HL-60 (cell line): ENCODE results near the gene MSI2.

Experiments
- DNase-seq, 2 experiments: peaks; one replicate each; pipeline ENCODE4 v3.0.0-alpha.2; 2010 to 2020; ENCODE audit warnings: low read depth in 1 of 2, low spot score in 1 of 2
- H3K27ac ChIP-seq: fragments of 250-450 bp; sonication (Bioruptor Pico); replicated peaks from 2 replicates; pipeline ENCODE4 v1.5.1; 2020; ENCODE audit warnings: mild to moderate bottlenecking, moderate library complexity
- H3K27me3 ChIP-seq: fragments of 250-450 bp; sonication (Bioruptor Pico); 2 replicates; pipeline ENCODE4 v1.5.1; 2021; ENCODE audit warnings: mild to moderate bottlenecking, moderate library complexity; ENCODE audit not compliant: insufficient read depth, poor library complexity, severe bottlenecking
- H3K4me3 ChIP-seq: replicated peaks from 2 replicates; pipeline ENCODE4 v1.5.1; 2011; ENCODE audit warnings: mild to moderate bottlenecking, control low read depth, low read length; ENCODE audit not compliant: insufficient read depth
- GABPA ChIP-seq: IDR thresholded peaks from 2 replicates; pipeline ENCODE4 v1.6.1; 2012; ENCODE audit warnings: low read depth
- POLR2AphosphoS5 ChIP-seq: IDR thresholded peaks from 2 replicates; pipeline ENCODE4 v1.6.1; 2012; ENCODE audit warnings: low read depth
- SPI1 ChIP-seq: IDR thresholded peaks from 2 replicates; pipeline ENCODE4 v1.6.1; 2012; ENCODE audit warnings: low read depth, mild to moderate bottlenecking, borderline replicate concordance
- TF ChIP-seq, protein P1 (sequence below): IDR thresholded peaks from one replicate; pipeline ENCODE4 v1.5.1; 2011; ENCODE audit warnings: low read length, control low read depth, inconsistent platforms; ENCODE audit not compliant: insufficient read depth
- TF ChIP-seq, protein P2 (sequence below): IDR thresholded peaks from 2 replicates; pipeline ENCODE4 v1.6.1; 2012; ENCODE audit warnings: low read depth; ENCODE audit not compliant: insufficient replicate concordance

Gene MSI2

DNA sequence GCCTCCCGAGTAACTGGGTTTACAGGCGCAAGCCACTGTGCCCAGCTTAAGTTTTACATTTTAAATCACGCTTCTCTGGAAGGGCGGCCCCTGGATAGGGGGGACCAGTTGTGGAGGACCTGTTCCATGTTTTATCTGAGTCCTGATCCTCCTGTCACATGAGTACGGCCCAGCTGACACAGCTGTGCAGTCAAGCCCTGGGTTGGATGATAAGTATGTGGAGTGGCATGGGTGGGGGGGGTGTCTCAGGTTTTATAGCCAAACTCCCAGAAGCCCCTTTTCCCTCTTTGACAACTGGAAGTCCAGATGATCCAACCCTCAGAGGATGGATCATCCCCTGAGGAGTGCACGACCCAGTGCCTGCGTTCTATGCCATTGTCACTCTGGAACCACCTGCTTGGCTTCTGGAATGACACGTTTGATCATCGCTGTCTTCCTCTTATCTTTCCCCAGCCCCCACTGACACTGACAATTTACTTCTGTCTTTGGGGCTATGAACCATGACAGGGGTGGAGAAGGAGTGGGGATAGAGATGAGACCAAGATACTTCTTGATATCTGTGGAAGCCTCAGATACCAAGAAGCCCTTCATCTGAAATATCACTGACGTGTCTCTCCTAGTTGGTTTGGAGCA lies 191.2 kb downstream of the MSI2 start:
- TF ChIP-seq POLR2AphosphoS5: no peak
- TF ChIP-seq, protein P1, sequence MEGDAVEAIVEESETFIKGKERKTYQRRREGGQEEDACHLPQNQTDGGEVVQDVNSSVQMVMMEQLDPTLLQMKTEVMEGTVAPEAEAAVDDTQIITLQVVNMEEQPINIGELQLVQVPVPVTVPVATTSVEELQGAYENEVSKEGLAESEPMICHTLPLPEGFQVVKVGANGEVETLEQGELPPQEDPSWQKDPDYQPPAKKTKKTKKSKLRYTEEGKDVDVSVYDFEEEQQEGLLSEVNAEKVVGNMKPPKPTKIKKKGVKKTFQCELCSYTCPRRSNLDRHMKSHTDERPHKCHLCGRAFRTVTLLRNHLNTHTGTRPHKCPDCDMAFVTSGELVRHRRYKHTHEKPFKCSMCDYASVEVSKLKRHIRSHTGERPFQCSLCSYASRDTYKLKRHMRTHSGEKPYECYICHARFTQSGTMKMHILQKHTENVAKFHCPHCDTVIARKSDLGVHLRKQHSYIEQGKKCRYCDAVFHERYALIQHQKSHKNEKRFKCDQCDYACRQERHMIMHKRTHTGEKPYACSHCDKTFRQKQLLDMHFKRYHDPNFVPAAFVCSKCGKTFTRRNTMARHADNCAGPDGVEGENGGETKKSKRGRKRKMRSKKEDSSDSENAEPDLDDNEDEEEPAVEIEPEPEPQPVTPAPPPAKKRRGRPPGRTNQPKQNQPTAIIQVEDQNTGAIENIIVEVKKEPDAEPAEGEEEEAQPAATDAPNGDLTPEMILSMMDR: no peak
- no peak for TF ChIP-seq SPI1
- TF ChIP-seq GABPA: no peak
- TF ChIP-seq, protein P2, sequence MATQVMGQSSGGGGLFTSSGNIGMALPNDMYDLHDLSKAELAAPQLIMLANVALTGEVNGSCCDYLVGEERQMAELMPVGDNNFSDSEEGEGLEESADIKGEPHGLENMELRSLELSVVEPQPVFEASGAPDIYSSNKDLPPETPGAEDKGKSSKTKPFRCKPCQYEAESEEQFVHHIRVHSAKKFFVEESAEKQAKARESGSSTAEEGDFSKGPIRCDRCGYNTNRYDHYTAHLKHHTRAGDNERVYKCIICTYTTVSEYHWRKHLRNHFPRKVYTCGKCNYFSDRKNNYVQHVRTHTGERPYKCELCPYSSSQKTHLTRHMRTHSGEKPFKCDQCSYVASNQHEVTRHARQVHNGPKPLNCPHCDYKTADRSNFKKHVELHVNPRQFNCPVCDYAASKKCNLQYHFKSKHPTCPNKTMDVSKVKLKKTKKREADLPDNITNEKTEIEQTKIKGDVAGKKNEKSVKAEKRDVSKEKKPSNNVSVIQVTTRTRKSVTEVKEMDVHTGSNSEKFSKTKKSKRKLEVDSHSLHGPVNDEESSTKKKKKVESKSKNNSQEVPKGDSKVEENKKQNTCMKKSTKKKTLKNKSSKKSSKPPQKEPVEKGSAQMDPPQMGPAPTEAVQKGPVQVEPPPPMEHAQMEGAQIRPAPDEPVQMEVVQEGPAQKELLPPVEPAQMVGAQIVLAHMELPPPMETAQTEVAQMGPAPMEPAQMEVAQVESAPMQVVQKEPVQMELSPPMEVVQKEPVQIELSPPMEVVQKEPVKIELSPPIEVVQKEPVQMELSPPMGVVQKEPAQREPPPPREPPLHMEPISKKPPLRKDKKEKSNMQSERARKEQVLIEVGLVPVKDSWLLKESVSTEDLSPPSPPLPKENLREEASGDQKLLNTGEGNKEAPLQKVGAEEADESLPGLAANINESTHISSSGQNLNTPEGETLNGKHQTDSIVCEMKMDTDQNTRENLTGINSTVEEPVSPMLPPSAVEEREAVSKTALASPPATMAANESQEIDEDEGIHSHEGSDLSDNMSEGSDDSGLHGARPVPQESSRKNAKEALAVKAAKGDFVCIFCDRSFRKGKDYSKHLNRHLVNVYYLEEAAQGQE: no peak
- Histone ChIP-seq H3K27me3 (no peaks in the 10 kb centered on the region), H3K4me3 (no peak overlapping the region), H3K27ac (no peak overlapping the region)
- DNase-seq: peak in 1 of 2 experiments; percentile 7

DNA sequence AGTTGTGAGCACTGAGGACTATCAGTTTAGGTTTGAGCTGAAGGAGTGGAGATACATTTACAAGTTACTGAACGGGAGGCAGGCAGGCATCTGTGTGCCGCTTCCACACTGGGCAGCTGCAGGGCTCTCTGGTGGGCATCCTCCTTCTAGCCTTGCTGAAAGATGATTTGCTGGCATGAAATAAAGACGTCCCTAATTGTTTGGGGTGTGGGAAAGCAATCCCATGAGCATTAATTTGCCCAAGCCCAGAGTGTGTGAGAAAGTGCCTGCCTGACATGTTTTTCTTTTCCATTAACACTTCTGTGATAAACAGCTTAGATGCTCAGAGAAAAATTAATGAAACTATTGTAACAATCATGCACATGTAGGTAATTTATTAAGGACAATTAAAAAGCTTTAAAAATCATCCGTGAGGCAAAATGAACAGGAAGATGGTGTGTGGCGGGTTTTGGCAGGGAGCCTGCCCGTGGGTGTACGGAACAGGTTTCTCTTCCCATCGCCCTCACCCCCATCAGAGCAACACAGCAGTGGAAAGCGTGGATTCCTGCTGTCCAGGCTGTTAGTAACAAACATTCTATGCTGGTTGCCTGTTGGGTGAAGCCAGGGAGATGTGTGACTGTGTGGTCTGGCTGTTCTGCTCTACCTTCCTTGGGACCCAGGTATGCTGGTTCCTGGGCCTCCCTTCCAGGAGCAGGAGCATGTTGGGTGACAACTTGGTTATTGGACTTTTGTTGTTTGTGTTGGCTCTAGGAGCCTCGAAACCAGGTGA lies 191.9 kb downstream of the MSI2 start:
- DNase-seq: no peak
- TF ChIP-seq, protein P2: no peak
- TF ChIP-seq SPI1 (no peak), GABPA (no peak), POLR2AphosphoS5 (no peak)
- TF ChIP-seq, protein P1: no peak

DNA sequence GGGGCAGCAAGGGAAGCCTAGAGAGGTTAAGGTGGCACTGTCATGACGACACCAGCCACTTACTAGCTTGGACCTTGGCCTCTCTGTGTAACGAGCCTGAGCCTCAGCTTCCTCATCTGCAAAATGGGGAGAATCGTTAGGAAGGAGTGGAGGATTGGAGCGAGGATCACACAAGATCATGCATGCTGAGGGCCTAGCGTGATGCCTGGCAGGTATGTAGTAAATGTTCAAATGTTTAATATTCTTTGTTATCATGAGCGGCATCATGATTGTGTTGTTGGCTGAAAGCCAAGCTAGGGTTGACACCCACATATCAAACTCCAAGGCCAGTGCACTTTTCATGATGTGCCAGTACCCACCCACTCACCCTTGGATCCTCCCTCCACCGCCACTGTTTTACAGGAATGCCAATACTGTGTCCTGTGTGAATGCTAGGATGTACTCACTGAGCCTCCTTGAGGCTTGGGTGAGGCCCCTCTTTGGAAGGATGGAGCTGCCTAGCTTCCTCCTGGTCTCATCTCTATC lies 192.5 kb downstream of the MSI2 start:
- TF ChIP-seq, protein P1: no peak
- TF ChIP-seq GABPA (no peak), SPI1 (no peak), POLR2AphosphoS5 (no peak)
- TF ChIP-seq, protein P2: no peak
- Histone ChIP-seq H3K27ac (no peak overlapping the region), H3K27me3 (no peaks in the 10 kb centered on the region), H3K4me3 (no peak overlapping the region)
- DNase-seq: no peak

More for the DNA sequence above, 191.9 kb downstream of the MSI2 start:
- Histone ChIP-seq H3K4me3 (no peak overlapping the region), H3K27ac (no peak overlapping the region), H3K27me3 (no peaks in the 10 kb centered on the region)
